Measurements from ENCODE around the gene SNPH. TPM values are rescaled to one million over a fixed set of nuclear protein-coding genes. Genes with fewer than 3 reads are reported as not detected.

SNPH gene
- total and polyA plus RNA-seq, 11 donors = 4.3 to 17.4 (median 11.1) TPM

DNA sequence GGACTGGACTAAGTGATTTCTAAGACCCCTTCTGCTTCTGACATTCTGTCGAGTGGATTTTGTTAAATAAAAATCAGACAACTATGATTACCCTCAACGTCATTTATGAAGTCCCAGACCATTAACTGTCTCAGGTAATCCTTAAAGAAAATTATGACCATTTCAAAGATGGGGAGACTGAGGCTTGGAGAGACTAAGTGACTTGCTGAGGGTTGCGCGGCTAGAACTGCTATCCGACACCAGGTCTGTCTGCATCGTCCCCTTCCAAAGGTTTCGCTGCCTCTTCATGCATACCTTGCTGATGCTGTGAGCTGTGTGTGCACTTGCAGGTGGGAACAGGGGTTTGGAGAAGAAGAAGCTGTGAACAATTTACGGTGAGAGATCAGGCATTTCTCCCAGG lies 3.1 kb downstream of the SNPH start:
- H3K4me3 ChIP-seq = no peak overlapping the region
- H3K27me3 ChIP-seq = peaks cover 0 to 3% (median 0%) of the 10 kb centered on the region in 9 donors
- 89 to 98% (median 96%) methylated on average over 8 of the region's 8 CpGs for WGBS, 4 donors
- peaks cover 0 to 28% (median 18%) of the 10 kb centered on the region in 12 donors for H3K4me1 ChIP-seq
- peaks cover 0 to 3% (median 0%) of the 10 kb centered on the region in 9 donors for H3K36me3 ChIP-seq
- intact Hi-C loops (cut with DNase I) = no loop called here
- no peak overlapping the region for H3K27ac ChIP-seq
- TF ChIP-seq, protein P1, sequence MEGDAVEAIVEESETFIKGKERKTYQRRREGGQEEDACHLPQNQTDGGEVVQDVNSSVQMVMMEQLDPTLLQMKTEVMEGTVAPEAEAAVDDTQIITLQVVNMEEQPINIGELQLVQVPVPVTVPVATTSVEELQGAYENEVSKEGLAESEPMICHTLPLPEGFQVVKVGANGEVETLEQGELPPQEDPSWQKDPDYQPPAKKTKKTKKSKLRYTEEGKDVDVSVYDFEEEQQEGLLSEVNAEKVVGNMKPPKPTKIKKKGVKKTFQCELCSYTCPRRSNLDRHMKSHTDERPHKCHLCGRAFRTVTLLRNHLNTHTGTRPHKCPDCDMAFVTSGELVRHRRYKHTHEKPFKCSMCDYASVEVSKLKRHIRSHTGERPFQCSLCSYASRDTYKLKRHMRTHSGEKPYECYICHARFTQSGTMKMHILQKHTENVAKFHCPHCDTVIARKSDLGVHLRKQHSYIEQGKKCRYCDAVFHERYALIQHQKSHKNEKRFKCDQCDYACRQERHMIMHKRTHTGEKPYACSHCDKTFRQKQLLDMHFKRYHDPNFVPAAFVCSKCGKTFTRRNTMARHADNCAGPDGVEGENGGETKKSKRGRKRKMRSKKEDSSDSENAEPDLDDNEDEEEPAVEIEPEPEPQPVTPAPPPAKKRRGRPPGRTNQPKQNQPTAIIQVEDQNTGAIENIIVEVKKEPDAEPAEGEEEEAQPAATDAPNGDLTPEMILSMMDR (IDR thresholded peaks at IDR 0.05) = no peak
- TF ChIP-seq POLR2A (IDR thresholded peaks at IDR 0.05) = no peak
- ATAC-seq (no peak), DNase-seq (no peak)
- H3K9me3 ChIP-seq = no peaks in the 10 kb centered on the region

DNA sequence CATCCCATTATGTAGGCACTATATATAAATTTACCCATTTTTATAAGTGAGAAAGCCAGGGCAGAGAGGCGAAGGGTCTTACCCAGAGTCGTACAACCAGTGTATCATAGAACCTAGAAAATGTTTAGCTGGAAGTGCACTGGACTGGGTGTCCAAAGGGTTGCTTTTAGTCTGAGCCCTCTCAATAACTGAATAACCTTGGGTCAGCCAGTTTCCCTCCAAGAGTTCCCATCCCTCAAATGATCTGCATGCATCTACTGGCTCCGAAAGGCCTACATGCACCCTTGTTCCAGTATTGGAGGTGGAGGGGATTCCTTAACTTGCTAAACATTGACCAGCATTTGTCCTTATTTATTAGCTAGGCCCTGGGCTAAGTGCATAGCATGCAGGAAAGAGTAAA lies 3.8 kb downstream of the SNPH start:
- Histone ChIP-seq H3K4me3 (no peak overlapping the region), H3K36me3 (peaks cover 0 to 3% (median 0%) of the 10 kb centered on the region in 9 donors), H3K4me1 (peaks cover 0 to 28% (median 18%) of the 10 kb centered on the region in 12 donors), H3K9me3 (no peaks in the 10 kb centered on the region), H3K27me3 (peaks cover 0 to 3% (median 0%) of the 10 kb centered on the region in 9 donors), H3K27ac (no peak overlapping the region)
- ATAC-seq (no peak), DNase-seq (no peak)
- WGBS, 4 donors = 92 to 100% (median 96%) methylated on average over 3 of the region's 3 CpGs
- intact Hi-C loops (cut with DNase I) = no loop called here
- no peak for TF ChIP-seq POLR2A (IDR thresholded peaks at IDR 0.05)
- TF ChIP-seq, protein P1 (IDR thresholded peaks at IDR 0.05) = no peak

DNA sequence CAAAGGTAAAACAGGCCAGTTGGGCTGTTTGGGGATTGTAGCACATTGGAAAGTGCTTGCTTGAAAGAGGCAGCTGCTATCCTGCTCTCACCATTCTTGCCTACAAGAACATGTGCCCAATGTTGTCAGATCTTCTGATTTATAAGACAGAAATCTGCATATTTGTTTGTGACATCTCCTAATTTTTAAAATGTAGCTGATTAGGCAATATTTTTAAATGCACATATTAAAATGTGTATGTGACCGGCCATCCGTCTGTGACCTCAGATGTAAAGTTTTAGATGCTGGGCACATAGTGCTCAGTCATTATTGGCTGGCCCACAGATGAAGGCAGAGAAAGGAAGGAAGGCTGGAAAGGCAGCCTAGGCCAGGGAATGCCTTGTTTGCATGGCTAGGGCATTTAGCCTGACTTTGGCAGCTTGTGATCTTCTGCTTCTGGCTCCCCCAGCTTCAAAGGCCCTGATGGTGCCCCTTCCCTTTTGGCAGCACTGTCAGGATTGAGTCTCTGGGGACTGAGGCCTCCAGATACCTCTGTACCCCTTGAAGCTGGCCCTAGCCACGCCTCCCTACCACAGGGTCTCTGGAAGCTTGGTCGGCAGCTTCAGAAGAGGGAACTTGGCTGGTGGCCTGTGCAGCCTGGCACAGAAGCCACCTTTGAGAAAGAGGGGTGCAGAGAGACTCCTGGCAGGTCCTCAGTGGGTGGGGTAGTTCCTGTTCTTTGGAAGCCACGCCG lies 6.4 kb downstream of the SNPH start:
- DNase-seq = no peak
- H3K27me3 ChIP-seq = no peaks in the 10 kb centered on the region
- H3K27ac ChIP-seq = no peak overlapping the region
- no peaks in the 10 kb centered on the region for H3K9me3 ChIP-seq
- H3K36me3 ChIP-seq = peaks cover 0 to 3% (median 0%) of the 10 kb centered on the region in 9 donors
- ATAC-seq = no peak
- H3K4me1 ChIP-seq = peaks cover 0 to 13% (median 6%) of the 10 kb centered on the region in 12 donors
- H3K4me3 ChIP-seq = no peak overlapping the region
- intact Hi-C loops (cut with DNase I) = no loop called here
- 79 to 98% (median 83%) methylated on average over 3 to 6 of the region's 6 CpGs for WGBS, 4 donors
- no peak for TF ChIP-seq POLR2A (IDR thresholded peaks at IDR 0.05)
- TF ChIP-seq, protein P1 (IDR thresholded peaks at IDR 0.05) = no peak

DNA sequence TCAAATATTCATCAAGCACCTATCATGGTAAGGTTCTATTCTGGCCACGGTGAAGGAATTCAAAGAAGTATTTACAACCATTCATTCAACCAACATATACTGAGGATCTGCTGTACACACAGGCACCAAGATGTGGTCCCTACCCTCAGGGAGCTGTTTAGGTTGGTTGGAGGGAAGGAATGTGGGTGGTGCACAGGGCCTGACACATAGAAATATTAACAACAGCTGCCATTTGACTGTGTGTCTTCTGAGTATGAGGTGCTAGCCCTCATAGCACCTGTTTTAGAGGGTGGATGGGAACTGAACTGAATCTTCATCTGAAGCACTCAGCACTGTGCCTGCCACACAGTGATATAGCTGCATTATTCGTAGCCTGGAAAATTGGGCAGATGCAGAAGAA lies 7.3 kb downstream of the SNPH start:
- H3K4me1 ChIP-seq = peaks cover 0 to 8% (median 0%) of the 10 kb centered on the region in 12 donors
- ATAC-seq = no peak
- 91 to 98% (median 92%) methylated on average over 2 of the region's 2 CpGs for WGBS, 4 donors

More for the DNA sequence above, 7.3 kb downstream of the SNPH start:
- intact Hi-C loops (cut with DNase I) = no loop called here
- TF ChIP-seq POLR2A (IDR thresholded peaks at IDR 0.05) = no peak
- TF ChIP-seq, protein P1 (IDR thresholded peaks at IDR 0.05) = no peak
- no peak overlapping the region for H3K4me3 ChIP-seq
- no peaks in the 10 kb centered on the region for H3K9me3 ChIP-seq
- no peak for DNase-seq
- H3K36me3 ChIP-seq = peaks cover 0 to 3% (median 0%) of the 10 kb centered on the region in 9 donors
- no peaks in the 10 kb centered on the region for H3K27me3 ChIP-seq
- H3K27ac ChIP-seq = no peak overlapping the region
